HG02623 (cell line): ENCODE data around the gene LRRC4B.
"Not testable (repeated sequence)": the region's sequence is repeated elsewhere in the genome, so short reads cannot be mapped to it uniquely, and the experiment has no call there.

Source experiments
- ATAC-seq: cut with Tn5 transposase; IDR thresholded peaks from one replicate; pipeline ENCODE4 v1.9.1; 2021; ENCODE audit warnings: moderate library complexity; ENCODE audit not compliant: unreplicated experiment

The LRRC4B gene

DNA sequence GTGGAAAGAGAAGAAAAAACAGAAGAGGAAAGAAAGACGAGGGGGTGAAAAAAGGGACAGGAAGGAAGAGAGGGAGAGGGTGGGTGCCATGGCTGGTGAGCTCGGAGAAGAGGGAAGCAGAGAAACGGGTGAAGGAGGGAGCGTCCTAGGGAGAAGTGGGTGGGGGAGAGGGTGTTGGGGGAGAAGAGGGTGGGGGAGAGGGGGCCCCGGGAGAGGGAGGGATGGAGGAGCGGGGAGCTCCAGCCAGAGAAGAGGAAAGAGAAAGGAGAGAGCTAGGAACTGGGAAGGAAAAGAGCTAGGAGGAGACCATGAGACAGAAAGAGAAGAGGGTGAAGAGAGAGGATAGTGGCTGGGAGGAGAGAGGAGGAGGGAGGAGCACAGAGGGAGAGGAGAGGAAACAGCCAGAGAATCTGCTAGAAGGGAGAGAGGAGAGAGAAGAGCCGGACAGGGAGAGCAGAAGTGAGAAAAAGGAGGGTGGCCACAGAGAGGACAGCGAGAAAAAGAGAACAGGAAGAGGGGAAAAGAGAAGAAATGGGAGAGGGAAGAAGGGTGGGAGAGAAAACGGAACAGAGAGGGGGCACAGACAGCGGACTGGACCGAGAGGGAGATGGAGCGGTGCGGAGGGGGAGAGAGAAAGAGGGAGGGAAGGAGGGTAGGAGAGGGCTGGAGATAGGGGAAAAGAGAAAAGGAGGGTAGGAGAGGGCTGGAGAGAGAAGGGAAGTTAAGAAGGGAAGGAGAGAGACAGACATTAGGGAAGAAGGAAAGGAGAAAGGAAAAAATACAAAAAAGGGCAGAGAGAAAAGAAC lies 79.6 kb downstream of the LRRC4B start:
- ATAC-seq: no peak

GRCh38 chr19:50486823-50487515 lies 81.3 kb downstream of the LRRC4B start:
- ATAC-seq: no peak

GRCh38 chr19:50485284-50485955 lies 82.8 kb downstream of the LRRC4B start:
- ATAC-seq: no peak

DNA sequence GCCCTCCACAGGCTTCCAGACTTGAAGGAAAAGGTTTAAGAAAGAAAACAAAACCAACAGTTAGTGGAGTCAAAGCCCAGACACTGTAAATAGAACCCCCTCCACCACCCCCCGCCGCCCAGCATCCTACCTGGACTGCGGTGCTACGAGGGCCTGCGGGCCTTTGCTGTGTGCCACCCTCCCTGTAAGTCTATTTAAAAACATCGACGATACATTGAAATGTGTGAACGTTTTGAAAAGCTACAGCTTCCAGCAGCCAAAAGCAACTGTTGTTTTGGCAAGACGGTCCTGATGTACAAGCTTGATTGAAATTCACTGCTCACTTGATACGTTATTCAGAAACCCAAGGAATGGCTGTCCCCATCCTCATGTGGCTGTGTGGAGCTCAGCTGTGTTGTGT lies 85.3 kb downstream of the LRRC4B start:
- no peak for ATAC-seq

- ATAC-seq: no peak
These were observed 85.9 kb downstream of the LRRC4B start for GRCh38 chr19:50482271-50482855.

GRCh38 chr19:50481351-50482149 lies 86.7 kb downstream of the LRRC4B start:
- ATAC-seq: no peak

DNA sequence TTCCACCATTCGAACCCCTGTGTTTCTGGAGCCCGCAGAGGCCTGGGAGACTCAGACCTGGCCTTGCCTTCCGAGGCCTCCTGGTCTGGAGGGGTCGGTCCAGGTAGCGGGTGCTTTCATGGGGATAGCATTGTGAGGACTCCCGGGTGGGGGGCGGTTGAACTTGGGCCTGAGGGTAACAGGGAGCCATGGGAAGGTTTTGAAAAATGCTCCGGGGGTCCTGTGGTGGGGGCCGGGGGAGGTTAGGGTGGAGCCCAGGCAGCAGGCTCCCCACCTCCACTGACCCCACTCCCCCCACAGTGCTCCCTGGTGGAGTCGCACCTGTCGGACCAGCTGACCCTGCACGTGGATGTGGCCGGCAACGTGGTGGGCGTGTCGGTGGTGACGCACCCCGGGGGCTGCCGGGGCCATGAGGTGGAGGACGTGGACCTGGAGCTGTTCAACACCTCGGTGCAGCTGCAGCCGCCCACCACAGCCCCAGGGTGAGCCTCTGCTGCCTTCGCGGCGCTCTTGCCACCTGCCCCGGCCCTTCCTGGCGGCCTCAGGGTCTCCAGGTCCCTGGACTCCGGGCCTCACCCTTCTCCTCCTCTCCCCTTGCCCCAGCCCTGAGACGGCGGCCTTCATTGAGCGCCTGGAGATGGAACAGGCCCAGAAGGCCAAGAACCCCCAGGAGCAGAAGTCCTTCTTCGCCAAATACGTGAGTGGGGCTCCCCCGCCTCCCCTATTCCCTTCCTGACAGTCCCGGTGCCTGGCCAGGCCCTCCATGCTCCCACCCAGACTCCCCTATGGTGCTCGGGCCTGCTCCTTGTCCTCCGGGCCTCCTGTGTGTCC lies 87.7 kb downstream of the LRRC4B start:
- ATAC-seq: no peak

GRCh38 chr19:50479761-50480251 lies 88.4 kb downstream of the LRRC4B start:
- no peak for ATAC-seq

DNA sequence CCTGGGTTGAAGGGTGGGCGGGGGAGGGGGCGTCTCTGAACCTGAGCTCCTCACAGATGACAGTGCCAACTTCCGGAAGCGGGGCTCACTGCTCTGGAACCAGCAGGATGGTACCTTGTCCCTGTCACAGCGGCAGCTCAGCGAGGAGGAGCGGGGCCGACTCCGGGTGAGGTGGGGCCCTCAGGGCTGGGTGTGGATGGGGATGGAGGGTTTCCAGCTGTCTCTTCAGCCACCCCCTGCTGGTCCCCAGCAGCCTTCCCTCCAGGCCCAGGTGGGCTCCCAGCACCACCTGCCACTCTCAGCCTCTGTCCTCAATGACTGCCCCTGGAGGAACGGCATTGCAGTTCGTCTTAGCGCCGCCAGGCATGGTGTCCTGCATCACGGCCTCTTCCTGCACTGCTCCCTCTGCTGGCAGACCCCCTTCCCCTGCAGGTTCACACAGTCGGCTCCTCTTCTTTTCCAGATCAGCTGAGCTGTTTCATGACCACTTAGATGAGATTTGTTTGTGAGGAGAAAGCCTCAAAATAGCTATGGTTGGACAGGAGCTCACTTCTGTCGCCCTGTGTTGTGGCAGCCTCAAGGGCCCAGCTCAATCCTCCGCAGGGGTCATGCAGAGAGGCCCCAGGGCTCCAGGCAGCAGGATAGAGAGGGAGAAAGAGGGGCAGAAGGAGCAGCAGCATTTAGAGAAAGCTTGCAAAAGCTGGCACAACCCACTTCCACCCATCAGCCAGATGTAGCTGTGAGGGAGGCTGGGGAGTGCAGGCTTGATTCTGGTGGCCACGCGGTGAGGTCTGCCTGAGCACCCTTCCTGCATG lies 89.1 kb downstream of the LRRC4B start:
- no peak for ATAC-seq

DNA sequence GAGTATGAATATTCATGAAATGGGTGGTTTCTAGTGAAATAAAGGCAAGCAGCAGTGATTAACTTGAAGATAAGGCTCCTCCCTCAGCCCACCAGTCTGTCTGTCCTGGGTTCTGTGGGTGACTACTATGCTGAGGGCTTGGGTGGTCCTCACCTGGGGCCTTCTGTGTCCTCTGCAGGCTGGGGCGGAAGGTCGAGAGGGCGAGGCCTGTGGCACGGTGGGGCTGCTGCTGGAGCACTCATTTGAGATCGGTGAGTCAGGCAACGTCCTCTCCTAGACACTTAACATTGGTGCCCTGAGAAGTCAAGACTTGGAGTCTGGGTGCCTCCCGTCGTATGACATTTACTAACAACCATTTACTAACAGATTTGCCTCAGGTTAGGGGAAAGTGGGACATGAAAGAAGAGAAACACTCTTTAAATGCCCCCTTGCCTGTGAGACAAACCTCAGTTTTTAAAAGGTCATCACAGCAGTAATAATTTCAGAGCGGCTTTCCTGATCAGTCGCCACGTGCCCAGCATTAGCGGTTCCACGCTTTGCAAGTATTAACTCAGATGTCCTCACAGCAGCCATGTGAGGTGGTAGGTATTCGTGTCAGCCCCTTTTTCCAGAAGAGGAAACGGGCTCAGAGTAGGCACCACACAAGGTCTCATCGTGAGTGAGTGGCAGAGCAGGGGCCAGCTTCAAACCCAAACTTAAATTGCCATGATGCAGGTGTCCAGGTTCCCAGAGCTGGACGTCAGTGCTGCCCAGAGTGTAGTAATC lies 90.3 kb downstream of the LRRC4B start:
- ATAC-seq: no peak

DNA sequence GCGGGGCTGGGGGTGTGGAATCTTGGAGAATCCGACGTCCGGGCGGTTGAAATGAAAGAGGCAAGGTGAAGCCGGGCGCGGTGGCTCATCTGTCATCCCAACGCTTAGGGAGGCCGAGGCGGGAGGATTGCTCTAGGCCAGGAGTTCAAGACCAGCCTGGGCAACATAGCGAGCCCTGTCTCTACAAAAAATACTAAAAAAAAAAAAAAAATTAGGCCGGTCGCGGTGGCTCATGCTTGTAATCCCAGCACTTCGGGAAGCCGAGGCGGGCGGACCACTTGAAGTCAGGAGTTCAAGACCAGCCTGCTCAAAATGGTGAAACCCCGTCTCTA lies 91.4 kb downstream of the LRRC4B start:
- no peak for ATAC-seq

GRCh38 chr19:50476224-50476906 lies 91.9 kb downstream of the LRRC4B start, which contains the start of the genes EMC10 and GARIN5A:
Gene EMC10, plus strand, starts transcription at chr19:50476507. Its CDS starts 38 bp downstream, at chr19:50476545.
Gene GARIN5A, minus strand, starts transcription at chr19:50476848. Its CDS starts 460 bp downstream, at chr19:50476388.
- ATAC-seq: peak; percentile 76

DNA sequence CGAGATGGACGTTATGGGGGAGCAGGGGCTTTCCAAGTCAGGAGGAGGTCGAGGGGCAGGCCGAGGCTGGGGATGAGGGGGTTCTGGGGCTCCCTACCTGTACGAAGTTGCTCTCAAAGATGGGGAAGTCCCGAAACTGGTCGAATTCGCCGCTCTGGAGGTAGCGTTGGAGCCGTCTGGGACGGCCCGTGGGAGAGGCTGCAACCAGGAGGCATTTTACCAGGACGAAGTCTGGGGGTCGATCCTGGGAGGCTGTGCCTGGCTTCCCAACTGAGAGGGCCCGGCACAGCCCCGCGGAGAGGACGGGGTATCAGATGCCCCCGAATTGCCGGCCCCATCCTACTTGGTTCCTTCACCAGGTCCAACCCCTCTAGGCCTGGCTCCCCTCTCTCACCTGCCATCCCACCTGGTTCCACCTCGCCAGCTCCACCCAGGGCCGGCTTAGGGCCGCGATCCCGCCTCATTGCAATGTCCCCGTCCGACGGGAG lies 92.5 kb downstream of the LRRC4B start:
- ATAC-seq: peak; percentile 3

DNA sequence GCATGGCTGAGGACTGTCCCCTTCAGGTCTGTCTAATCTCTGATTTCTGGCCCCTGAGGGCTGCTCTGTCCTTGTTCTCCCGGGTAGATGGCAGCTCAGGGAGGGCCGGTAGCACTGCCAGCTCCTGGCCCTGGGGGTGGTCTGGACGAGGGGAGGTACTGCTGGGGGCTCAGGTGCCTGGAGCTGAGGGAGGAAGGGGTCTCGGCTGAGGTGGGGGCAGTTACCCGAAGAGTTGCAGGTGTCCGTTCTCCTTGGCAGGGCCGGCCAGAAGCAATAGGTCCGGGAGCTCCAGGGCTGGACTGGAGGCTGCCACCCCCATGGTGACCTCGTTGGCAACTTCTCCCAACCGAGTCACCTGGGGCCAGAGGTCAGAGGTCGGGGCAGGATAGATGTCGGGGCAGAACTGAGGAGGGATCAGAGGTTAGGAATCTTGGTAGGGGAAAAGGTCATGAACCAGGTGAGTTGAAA lies 93.1 kb downstream of the LRRC4B start:
- no peak for ATAC-seq

GRCh38 chr19:50473336-50473735 lies 94.9 kb downstream of the LRRC4B start:
- not testable (repeated sequence) for ATAC-seq

GRCh38 chr19:50468818-50469217 lies 99.4 kb downstream of the LRRC4B start:
- no peak for ATAC-seq

- ATAC-seq: no peak
These were observed 100.7 kb downstream of the LRRC4B start for GRCh38 chr19:50467566-50467965.
